NCI-H446 (cell line): ENCODE results near the gene HDAC9.
"Not testable (repeated sequence)": the region's sequence is repeated elsewhere in the genome, so short reads cannot be mapped to it uniquely, and the experiment has no call there.

Experiments
- DNase-seq, 2 experiments: peaks; one replicate each; lab custom pipeline; 2025; lab: John Stamatoyannopoulos, UW

Gene HDAC9

DNA sequence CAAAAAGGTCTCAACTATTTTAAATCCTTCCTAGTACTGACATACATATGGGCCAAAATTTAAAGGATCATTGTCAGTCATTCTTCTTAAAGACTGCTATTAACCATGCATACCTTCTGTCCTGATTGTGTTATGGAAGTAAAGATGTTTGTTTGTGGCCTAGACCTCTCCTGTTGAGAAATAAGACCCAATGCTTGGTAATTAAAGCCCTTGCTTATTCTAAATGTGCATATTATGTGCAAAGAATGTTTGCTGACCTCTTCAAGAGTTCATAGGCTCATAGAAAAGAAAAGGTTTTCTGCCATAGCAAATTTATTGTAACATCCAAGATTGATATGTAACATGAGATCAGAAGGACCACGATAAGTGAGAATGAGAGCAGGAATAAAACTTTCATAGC lies 476.3 kb downstream of the HDAC9 start:
- no peak for DNase-seq

DNA sequence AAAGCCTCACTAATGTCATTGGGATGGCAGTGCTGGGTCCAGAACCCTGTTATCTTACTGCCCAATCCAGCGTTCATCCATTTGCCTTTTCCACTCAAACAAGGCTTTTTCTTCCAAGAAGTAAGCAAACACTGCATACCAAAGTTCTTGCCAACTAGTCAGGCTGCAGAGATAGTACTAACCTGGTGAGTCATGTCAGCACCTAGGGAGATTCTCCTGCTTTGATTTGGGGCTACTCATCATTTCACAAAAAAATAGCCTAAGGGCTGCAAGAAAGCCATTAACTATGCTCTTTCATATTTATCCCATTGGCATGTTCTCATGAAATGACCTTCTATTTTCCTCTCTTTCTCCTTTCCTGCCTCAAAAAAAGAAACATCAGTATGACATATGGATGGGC lies 479.3 kb downstream of the HDAC9 start:
- peak in 1 of 2 experiments; percentile 56 for DNase-seq

DNA sequence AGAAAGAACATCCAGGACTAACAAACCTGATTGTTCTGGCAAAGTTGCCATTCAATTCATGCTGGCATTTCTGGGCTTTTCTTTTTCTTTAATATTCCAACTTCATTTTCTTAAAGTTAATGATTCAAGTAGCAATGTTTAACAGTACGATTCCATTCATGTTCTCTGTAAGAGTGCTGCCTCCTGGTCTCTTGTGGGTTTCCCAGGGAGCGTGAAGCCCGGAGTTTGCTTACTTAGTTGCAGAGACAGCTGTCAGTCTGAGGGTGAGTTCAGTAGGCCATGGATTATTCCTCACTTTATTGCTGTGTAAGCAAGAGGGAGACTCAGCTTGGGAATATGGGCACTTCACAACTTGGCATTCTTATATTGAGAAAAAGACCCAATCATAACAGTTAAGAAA lies 479.7 kb downstream of the HDAC9 start:
- DNase-seq, result peak; percentile 38 to 69

DNA sequence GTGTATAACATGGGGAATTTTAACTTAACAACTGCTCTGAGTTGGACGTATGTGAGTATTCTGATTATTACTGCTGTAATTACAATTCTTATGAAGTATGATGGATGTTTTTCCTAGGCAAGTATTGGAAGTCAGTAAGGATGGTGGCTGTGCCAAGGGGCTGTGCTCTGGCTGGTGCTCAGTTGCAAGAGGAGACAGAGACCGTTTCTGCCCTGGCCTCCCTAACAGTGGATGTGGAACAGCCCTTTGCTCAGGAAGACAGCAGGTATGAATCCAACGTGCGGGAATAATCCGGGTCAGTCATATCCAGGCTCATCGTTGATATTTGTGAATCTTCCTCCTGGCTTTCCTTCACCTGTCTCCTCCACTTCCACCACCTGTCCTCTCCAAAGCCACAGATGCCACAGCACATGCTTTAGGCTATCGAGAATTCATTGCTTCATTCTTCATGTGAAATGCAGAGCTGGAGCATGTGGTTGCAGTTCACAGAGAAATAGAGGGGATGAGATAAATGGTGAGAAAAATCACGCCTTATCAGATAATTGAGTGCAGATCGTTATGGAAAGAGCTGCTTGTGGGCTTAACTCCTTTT lies 480.2 kb downstream of the HDAC9 start:
- peak; percentile 36 to 58 for DNase-seq

DNA sequence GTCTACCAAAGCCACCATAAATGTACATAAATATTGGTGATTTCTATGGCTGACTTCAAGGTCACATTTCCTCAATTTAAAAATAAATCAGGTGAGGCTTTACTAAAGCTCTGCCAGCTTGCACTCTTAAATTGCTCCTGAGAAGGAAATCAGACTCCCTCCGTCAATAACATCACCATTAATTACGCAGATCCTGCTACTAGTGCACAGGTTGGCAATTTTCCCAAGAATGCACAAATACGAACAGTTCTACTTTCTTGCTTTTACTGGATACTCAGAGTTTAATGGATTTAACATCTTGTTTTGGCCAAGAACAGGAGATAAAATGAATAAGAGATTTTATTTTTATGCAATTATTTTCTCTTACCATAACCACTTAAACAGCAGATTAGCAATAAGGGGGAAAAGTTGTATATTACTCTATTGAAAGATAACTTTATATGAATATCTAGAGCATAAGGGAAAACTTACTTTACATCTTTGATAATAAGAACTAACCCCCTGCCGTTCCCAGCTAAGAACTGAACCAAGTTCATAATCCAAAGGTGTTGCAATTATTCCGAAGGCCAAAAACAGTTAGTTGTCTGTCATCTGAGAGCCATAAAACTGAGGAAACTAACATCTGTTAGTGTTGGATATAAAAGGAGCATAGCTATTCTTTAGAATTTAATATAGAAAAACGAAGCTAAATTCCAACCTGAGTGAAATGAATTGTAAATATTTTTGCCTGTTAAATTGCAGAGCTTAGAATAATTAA lies 481.3 kb downstream of the HDAC9 start:
- peak in 1 of 2 experiments; percentile 61 for DNase-seq

DNA sequence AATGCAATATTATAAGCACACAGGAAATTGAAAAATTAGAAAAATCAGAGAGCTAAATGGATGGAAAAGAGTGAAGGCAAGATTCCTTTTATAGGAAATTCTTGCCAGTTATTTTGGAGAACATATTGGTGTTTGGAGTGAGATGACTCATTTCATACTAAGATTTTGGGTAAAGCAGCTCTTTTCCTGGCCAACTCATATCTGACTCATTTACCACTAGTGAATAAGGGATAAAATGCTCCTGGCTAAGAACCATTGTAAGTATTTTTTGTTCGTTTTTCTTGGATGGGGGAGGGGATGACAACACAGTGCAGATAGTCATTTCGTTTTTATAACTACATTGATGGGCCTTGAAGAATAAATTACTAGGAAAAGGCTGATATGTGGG lies 482.6 kb downstream of the HDAC9 start:
- DNase-seq, result peak; percentile 32 to 83

DNA sequence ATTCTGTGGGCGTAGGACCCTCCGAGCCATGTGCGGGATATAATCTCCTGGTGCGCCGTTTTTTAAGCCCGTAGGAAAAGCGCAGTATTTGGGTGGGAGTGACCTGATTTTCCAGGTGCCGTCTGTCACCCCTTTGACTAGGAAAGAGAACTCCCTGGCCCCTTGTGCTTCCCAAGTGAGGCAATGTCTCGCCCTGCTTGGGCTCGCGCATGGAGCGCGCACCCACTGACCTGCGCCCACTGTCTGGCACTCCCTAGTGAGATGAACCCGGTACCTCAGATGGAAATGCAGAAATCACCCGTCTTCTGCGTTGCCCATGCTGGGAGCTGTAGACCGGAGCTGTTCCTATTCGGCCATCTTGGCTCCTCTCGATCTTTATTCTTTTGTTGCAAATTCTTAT lies 495.2 kb downstream of the HDAC9 start:
- not testable (repeated sequence) for DNase-seq

DNA sequence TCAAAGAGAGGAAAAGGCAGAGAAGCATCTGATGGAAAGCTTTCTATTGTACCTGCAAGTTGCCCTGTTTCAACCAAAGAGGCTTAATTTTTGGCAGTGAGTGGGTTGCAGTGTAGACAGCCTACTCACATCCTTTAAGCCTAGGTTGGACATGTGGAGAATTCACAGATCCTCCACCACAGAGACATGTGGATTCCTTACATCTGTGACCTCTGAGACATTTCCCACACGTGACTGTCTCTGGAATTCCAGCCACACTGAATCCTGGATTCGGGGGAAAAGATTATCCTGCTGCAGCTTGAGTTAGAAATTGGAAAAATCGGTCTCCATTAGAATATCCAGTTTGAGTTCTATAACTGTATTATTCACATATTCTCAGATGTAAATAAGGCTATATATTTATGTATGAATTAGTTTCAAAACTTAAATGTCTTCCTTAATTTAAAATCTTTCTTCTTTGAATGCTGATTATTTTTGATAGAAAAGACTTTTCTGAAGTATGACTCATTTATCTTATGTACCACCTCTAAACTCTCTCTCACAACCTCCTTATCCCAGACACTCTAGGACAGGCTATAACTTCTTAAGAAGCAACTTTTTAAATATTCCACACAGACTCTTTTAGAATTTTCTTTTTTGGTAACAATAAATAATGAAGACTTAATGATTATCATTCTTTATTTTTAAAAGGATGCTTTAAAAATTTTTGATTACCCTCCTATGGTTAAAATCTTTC lies 498.6 kb downstream of the HDAC9 start:
- DNase-seq, result no peak

DNA sequence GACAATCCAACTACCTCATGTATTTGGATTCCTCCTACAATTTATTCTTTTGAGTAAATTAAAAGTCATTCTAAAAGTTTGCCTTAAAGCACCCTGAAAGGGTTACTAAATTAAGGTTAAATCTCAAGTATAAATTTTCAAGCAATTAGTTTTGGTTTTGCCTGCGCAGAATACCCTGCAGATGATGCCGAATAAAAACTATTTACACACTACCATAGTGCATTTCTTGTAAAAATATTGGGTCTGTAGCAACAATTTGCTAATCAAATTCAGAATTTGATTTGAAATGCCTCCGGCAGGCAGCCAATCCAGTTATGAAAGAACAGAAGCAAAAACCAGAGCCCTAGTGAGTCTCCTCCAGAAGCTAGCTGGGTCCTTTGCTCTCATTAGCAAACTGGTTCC lies 499.7 kb downstream of the HDAC9 start:
- no peak for DNase-seq

DNA sequence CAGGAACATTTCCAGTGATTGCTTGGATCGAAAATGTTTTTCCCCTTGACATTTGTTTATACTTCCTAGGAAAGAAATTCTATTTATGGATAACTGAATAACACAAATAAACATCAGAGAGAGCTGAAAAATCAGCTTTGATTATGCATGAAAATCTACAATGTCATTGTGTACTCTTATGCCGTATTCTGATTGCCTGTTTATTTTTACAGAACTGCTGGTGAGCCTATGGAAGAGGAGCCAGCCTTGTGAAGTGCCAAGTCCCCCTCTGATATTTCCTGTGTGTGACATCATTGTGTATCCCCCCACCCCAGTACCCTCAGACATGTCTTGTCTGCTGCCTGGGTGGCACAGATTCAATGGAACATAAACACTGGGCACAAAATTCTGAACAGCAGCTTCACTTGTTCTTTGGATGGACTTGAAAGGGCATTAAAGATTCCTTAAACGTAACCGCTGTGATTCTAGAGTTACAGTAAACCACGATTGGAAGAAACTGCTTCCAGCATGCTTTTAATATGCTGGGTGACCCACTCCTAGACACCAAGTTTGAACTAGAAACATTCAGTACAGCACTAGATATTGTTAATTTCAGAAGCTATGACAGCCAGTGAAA lies 500.4 kb downstream of the HDAC9 start:
- DNase-seq, result peak in 1 of 2 experiments; percentile 43

DNA sequence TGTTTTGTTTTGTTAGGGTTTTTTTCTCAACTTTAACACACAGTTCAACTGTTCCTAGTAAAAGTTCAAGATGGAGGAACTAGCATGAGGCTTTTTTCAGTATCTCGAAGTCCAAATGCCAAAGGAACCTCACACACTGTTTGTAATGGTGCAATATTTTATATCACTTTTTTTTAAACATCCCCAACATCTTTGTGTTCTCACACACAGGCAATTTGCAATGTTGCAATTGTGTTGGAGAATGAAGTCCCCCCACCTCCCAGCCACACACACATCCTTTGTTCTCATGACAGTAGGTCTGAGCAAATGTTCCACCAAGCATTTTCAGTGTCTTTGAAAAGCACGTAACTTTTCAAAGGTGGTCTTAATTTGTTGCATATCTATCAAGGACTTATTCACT lies 501.0 kb downstream of the HDAC9 start:
- DNase-seq, result no peak

DNA sequence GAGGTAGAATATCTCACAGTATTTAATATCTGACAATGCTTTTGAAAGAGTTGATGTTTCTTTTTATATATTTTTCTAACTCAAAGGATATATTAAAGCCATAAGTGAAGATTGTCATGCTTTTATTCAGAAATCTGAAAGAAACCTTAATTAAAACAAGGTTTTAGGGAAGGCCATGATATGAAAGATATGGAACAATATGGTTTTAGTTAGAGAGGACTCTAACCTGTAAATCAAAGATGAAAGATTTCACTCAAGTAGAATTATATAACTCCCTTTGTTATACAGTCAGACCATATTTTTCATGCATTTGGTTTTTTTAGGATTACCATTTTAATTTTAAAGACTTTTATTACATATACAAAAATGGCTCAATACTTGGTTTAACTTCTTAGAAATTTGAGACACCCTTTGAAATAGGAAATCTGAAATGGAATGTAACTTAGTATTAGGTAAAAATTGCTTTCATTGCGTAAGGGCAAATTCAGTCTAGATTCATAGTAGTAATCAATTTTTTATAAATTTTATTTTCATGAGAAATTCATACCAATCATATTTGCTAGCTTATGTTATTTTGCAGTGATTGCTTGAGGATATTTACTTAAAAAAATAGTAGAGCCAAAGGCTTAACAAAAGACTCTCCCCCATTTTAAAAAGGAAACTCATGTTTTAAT lies 502.1 kb downstream of the HDAC9 start:
- DNase-seq, result no peak

DNA sequence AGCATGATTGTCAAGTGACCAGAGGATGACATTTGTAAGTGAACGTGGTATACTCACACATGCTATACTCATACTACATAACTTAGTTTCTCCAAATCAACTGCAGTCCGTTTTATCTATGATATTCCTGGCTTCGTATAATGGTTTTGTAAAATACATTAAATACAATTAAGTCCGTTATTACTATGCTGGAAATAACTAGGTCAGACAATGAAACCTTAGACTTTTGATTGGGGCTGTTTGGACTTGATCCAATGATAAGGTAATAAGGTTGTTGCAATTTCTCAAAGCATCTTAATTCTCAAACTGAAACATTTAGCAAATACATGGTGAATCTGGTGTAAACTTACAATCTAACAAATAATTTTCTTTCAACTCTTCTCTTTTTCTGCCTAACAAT lies 504.9 kb downstream of the HDAC9 start:
- no peak for DNase-seq

DNA sequence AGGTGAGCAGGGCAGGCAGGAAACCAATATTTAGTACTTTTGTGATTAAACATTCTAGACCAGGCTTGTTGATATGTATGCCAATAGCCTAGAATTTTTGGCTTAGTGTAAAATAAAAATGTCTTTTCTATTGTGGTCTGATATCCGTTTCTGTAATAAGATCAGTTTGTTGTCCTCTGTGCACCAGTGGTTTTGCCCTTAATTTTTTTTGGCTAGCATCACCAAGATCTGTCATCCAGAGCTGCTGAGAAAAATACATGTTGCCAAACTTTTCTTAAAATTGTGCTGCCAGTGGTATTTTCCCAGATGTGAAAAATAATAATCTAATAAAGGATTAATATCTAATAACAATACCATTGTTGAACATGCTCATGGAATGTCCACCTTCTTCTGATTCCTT lies 506.3 kb downstream of the HDAC9 start:
- peak in 1 of 2 experiments; percentile 5 for DNase-seq

DNA sequence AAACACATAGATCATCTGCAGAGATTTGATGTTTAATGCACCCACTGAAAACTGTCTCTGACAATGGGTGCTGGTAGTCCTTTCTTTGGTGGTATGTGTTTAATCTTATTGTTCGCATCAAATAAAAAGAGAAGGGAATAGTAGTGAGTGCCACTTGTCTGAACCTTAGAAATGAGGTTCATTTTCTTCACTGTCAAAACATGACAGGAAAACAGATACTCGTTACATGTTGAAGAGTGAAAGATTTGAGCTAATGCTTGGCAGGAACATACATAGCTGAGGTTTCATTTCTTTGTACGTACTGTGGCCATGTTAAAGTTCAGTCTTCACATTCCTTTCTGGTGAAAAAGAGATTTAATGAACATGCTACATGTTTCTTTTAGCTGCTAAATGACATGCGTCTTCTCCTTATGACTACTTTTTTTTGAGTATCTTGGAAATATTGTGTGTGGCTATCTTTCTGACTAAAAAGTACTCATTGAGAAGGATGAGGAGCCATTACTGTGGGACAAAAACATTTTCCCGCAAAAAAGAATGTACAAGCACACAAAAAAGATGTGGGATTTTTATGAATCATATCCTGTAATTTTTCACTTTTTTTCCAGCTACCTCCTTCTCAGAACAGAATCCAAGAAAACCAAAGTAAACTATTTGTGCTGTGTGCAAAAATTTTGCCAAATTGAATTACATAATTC lies 513.8 kb downstream of the HDAC9 start:
- DNase-seq, result no peak

DNA sequence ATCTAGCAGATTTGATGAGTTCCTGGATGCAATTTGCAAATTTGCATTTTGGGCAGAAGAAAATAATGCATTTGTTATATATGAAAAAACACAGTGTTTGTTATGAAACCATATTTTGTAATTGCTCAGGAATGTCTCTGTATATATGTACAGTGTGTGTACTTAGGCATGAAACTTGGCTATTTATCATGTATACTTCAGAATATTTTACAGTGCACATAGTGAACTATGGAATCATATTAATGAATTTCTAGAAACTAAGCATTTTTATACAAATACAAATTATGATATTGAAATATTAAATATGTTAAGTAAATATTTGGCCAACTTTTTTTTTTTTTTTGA lies 514.4 kb downstream of the HDAC9 start:
- no peak for DNase-seq

DNA sequence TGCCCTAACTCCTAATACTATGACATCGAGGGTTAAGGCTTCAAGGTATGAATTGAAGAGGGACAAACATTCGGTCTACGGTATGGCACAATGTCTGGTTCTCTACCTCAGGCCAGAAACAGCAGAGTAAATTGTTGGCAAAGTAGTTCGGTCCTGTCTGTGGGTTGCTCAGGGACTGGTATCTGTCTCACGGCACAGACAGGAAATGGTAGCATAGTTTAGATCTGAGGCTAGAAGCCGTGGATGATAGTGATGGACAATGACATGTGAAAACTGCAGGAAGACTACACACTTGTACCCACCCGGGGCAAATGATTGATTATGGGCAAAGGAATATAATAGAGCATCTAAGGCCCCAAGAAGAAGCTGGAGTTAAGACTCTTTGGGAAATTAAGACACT lies 515.7 kb downstream of the HDAC9 start:
- no peak for DNase-seq

DNA sequence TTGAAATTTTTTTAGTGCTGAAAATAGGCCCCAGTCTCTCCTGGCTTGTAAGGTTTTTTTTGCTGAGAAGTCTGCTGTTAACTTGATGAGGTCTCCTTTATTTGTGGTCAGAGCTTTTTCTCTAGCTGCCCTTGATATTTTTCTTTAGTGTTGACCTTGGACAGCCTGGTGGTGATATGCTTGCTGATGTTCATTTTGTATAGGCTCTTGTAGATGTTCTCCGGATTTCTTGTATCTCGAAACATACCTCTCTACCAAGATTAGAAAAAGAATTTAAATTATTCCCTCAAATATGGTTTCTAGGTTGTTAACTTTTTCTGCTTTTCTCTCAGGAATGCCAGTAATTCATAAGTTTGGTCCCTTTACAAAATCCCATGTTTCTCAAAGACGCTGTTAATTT lies 519.5 kb downstream of the HDAC9 start:
- DNase-seq, result no peak

DNA sequence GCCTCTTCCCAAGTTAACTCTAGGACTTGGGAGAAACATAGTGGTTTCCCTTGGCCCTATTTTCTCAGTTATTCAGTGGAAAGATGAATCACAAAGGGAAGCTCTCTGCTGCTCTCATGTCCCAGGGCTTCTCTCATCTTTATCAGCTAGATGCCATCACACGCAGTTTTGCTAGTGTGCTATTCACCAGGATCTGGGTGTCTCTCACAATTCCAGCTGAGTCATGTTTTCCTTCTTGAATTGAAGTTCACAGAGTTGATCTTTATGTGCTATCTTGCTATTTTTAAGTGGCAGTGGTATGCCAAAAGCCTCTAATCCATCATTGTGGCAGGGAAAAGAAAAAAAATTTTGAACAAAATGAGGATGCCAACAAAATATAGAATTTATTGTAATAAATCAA lies 520.6 kb downstream of the HDAC9 start:
- DNase-seq, result no peak

DNA sequence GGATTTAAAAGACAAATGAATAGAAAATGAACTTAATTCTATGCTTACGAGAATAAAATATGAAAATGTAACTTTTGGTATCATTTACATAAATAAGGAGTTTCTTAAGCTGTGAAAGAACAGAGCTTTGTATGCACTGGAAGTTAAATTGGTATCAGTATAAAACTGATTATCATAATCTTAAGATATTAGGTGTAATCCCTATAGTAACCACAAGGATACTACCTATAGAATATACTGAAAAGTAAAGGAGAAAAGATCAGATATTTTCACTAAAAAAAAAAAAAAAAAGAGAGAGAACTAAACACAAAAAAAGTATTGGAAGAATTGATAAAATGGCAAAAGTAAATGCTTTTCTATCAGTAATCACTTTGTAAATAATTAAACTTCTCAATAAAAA lies 521.8 kb downstream of the HDAC9 start:
- DNase-seq, result no peak

DNA sequence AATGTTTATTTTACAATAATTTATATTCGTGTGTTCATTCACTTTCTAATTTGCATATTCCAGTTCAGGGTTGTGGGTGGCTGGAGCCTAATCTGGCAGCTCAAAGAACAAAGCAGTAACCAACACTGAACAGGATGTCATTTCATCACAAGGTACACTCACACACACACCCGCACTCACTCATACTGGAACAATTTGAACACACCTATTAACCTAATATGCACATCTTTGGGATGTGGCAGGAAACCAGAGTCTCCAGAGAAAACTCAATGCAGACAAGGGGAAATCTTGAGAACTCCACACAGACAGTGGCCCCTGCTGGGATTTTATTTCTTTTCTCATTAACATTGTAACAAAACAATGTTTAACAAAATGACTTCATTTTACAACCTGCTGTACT lies 524.5 kb downstream of the HDAC9 start:
- DNase-seq, result no peak

DNA sequence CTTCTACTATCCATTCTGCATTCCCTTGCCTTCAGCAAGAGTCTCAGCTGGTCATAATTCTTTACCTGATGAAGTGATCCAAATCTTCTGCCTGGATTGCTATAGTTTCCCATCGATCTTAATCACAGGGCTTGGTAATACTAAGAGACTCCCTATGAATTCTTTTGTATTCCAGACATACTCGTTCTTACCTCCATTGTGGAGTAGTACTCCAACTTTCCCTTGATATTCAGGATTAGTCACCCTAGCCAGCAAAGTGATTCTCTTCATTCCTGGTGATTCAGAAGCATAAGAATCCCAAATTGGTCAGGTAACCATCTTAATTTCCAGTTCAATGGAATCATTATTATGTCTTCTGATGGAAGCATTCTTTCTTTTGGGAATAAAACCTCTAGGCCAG lies 525.2 kb downstream of the HDAC9 start:
- no peak for DNase-seq
